Smooth muscle cell (in vitro differentiated cells): ENCODE results near the gene STXBP6. TPM values are rescaled to one million over a fixed set of nuclear protein-coding genes. Genes with fewer than 3 reads are reported as not detected.

Source experiments
- DNase-seq: peaks from one replicate; lab custom pipeline; 2025; ENCODE audit not compliant: unreplicated experiment; lab: John Stamatoyannopoulos, UW
- H2AFZ ChIP-seq: fragments of 200-600 bp; sonication (generic); 2 replicates; pipeline ENCODE4 v1.6.0; 2016; ENCODE audit warnings: antibody characterized with exemption, low read depth, mild to moderate bottlenecking
- H3F3A ChIP-seq: fragments of 200-600 bp; sonication (generic); 2 replicates; pipeline ENCODE4 v1.6.0; 2017; ENCODE audit warnings: antibody characterized with exemption, low read depth
- H3K27ac ChIP-seq: fragments of 200-600 bp; sonication (generic); 2 replicates; pipeline ENCODE4 v1.5.1; 2016; ENCODE audit warnings: low read depth, mild to moderate bottlenecking
- H3K27me3 ChIP-seq: fragments of 200-600 bp; sonication (generic); 2 replicates; pipeline ENCODE4 v1.6.1; 2016; ENCODE audit warnings: low read depth, mild to moderate bottlenecking
- H3K36me3 ChIP-seq: fragments of 200-600 bp; sonication (generic); 2 replicates; pipeline ENCODE4 v1.5.1; 2016; ENCODE audit warnings: low read depth
- H3K4me1 ChIP-seq: fragments of 200-600 bp; sonication (generic); 2 replicates; pipeline ENCODE4 v1.5.1; 2016; ENCODE audit warnings: low read depth
- H3K4me2 ChIP-seq: fragments of 200-600 bp; sonication (generic); 2 replicates; pipeline ENCODE4 v1.6.0; 2016; ENCODE audit warnings: mild to moderate bottlenecking
- H3K4me3 ChIP-seq: fragments of 200-600 bp; sonication (generic); 2 replicates; pipeline ENCODE4 v1.5.1; 2016; ENCODE audit warnings: mild to moderate bottlenecking
- H3K79me2 ChIP-seq: fragments of 200-600 bp; sonication (generic); 2 replicates; pipeline ENCODE4 v1.6.0; 2016; ENCODE audit warnings: low read depth, mild to moderate bottlenecking
- H3K9ac ChIP-seq: fragments of 200-600 bp; sonication (generic); 2 replicates; pipeline ENCODE4 v1.6.0; 2016; ENCODE audit warnings: low read depth
- H3K9me3 ChIP-seq: fragments of 200-600 bp; sonication (generic); replicated peaks from 2 replicates; pipeline ENCODE4 v1.5.1; 2016; ENCODE audit warnings: low read depth
- H4K20me1 ChIP-seq: fragments of 200-600 bp; sonication (generic); 2 replicates; pipeline ENCODE4 v1.6.0; 2016; ENCODE audit warnings: low read depth
- CTCF ChIP-seq: fragments of 200-600 bp; sonication (generic); IDR thresholded peaks from 2 replicates; pipeline ENCODE4 v1.5.1; 2017; ENCODE audit warnings: borderline replicate concordance, mild to moderate bottlenecking, antibody characterized with exemption; ENCODE audit not compliant: insufficient read depth, poor library complexity, severe bottlenecking
- WGBS: methylation state at CpG from one replicate; pipeline ENCODE4 v1.1.7; 2016; ENCODE audit warnings: low lambda C conversion rate; 5-methylcytosine and 5-hydroxymethylcytosine counted together
- polyA plus RNA-seq: library from polyadenylated mRNA; unstranded; fragments of >200 nt; fragmentation: Nextera tagmentation; extraction: Ambion mirVana; gene quantifications from 2 replicates; pipeline ENCODE4 v1.2.1, GENCODE V29; 2016
- total RNA-seq: library from RNA; depleted of rRNA; stranded (reverse); fragments of >200 nt; gene quantifications from 2 replicates; pipeline ENCODE4 v1.2.3, GENCODE V29; 2014

STXBP6 gene
- total and polyA plus RNA-seq, 2 experiments from 2014 or later, result 144 to 170 TPM

GRCh38 chr14:24888532-24888931 is 161.4 kb downstream of the STXBP6 start:
- H3K27ac ChIP-seq, result peak overlapping the region; percentile 34
- no peak overlapping the region for H3K9ac ChIP-seq
- peaks cover 78% of the 10 kb centered on the region for H4K20me1 ChIP-seq
- no peaks in the 10 kb centered on the region for H3K27me3 ChIP-seq
- H3K79me2 ChIP-seq, result peaks cover 86% of the 10 kb centered on the region
- no peak for TF ChIP-seq CTCF
- H2AFZ ChIP-seq, result no peak overlapping the region
- no peak for DNase-seq
- H3K4me2 ChIP-seq, result peak overlapping the region; percentile 39
- peaks cover 8% of the 10 kb centered on the region for H3K9me3 ChIP-seq
- peaks cover 3% of the 10 kb centered on the region for H3K4me1 ChIP-seq
- peaks cover 6% of the 10 kb centered on the region for H3K36me3 ChIP-seq
- WGBS, result 55% methylated on average over 6 of the region's 6 CpGs
- no peaks in the 10 kb centered on the region for H3F3A ChIP-seq
- H3K4me3 ChIP-seq, result no peak overlapping the region

DNA sequence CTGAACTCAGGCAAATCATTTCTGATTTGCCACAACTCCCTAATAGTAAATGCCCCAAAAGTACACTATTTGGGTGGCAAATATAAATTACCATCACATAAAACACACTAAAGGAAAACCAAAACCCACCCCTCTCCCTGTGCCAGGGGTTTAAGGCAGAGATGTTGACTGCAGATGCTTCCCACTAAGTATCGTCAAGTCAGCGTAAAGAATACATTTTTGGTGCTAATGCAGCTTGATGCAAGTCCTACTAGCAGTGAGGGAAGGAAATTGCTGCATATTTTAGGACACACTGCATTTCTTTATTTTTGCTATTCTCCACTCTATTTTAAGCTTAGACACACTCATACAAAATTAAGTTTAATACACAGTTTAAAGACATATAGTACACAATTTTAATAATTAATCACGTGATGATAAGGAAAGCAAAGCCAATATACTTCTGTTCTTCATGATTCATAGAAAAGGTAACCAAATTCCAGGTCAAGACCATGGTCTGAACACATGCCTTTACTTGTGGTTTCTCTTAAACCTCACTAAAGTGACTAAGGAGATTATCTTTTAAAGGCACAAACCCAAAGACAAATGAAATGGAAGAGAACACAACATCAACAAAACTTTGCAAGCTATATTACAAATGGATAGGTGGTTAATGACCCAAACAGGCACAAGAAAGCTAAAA is 162.2 kb downstream of the STXBP6 start:
- H3K27ac ChIP-seq, result peak overlapping the region; percentile 50
- peaks cover 8% of the 10 kb centered on the region for H3K9me3 ChIP-seq
- H4K20me1 ChIP-seq, result peaks cover 79% of the 10 kb centered on the region
- 55% methylated on average over 3 of the region's 3 CpGs for WGBS
- H3K4me3 ChIP-seq, result no peak overlapping the region
- H3K4me2 ChIP-seq, result peak overlapping the region; percentile 39
- peaks cover 4% of the 10 kb centered on the region for H3F3A ChIP-seq
- peaks cover 6% of the 10 kb centered on the region for H3K4me1 ChIP-seq
- TF ChIP-seq CTCF, result no peak
- no peak overlapping the region for H3K9ac ChIP-seq
- peaks cover 87% of the 10 kb centered on the region for H3K79me2 ChIP-seq
- peaks cover 6% of the 10 kb centered on the region for H3K36me3 ChIP-seq
- no peak overlapping the region for H2AFZ ChIP-seq
- H3K27me3 ChIP-seq, result no peaks in the 10 kb centered on the region
- no peak for DNase-seq

DNA sequence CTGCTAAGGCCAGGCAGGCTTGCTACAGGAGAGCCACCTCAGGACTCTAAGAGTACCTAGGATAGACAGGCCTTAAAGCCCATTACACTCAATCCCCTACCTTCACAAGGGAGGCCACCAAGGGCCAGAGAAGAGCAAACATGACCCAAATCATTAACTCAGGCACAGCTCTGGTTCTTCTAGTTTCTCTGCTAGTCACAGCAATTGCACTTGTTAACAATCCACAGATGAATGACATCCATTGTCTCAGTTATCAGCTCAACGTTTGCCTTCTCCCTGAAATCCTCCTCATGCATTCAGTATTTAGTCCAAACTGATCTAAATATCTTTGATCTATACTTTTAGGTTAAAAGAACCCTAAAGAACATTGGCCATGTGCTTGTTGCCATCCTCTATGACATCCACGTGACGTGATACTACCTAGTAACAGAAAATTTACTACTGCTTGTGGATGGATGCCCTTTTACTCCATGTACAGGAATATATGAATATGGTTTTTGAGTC is 164.5 kb downstream of the STXBP6 start:
- Histone ChIP-seq H3K4me1 (peaks cover 7% of the 10 kb centered on the region), H4K20me1 (peaks cover 90% of the 10 kb centered on the region), H3K9me3 (peaks cover 3% of the 10 kb centered on the region), H3K27ac (no peak overlapping the region), H3K36me3 (no peaks in the 10 kb centered on the region), H3K79me2 (peaks cover 89% of the 10 kb centered on the region), H3K4me2 (no peak overlapping the region), H2AFZ (no peak overlapping the region), H3K4me3 (no peak overlapping the region), H3K9ac (no peak overlapping the region), H3F3A (peaks cover 8% of the 10 kb centered on the region), H3K27me3 (no peaks in the 10 kb centered on the region)
- 88% methylated on average over 3 of the region's 3 CpGs for WGBS
- TF ChIP-seq CTCF, result no peak
- no peak for DNase-seq

DNA sequence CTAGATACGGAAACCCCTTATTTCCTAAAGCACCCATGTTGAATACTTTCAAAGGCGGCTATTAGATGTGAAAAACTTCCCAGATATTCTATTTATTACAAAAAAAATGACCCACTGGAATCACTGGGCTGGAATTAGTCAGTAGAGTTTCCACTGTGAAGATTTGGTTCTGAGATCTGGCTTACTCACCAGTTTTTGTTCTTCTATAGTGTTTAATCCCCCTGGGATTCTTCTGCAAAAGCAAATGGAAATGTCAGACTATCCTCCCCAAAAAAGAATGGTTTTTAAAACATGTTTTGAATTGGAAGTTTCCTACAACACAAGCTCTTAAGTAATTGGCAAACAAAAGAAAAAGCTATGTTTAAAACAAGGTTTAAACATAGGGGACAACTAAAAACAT is 166.4 kb downstream of the STXBP6 start:
- TF ChIP-seq CTCF, result no peak
- H4K20me1 ChIP-seq, result peaks cover 96% of the 10 kb centered on the region
- 85% methylated on average over 2 of the region's 2 CpGs for WGBS
- no peak overlapping the region for H2AFZ ChIP-seq
- peak overlapping the region; percentile 65 for H3K4me2 ChIP-seq
- peaks cover 8% of the 10 kb centered on the region for H3F3A ChIP-seq
- H3K4me3 ChIP-seq, result no peak overlapping the region
- H3K79me2 ChIP-seq, result peaks cover 88% of the 10 kb centered on the region
- no peak for DNase-seq
- peak overlapping the region; percentile 36 for H3K27ac ChIP-seq
- no peaks in the 10 kb centered on the region for H3K27me3 ChIP-seq
- peaks cover 16% of the 10 kb centered on the region for H3K4me1 ChIP-seq
- no peak overlapping the region for H3K9ac ChIP-seq
- no peaks in the 10 kb centered on the region for H3K9me3 ChIP-seq
- no peaks in the 10 kb centered on the region for H3K36me3 ChIP-seq
